Epithelial cell of esophagus (primary cell): ENCODE results near the gene TDP1.

ENCODE experiments used
- DNase-seq: peaks from one replicate; pipeline ENCODE4 v3.0.0; 2010; ENCODE audit warnings: low read depth
- H3K4me3 ChIP-seq: 2 replicates; pipeline ENCODE4 v1.5.1; 2011; ENCODE audit warnings: mild to moderate bottlenecking, low read length, control low read depth
- CTCF ChIP-seq: IDR thresholded peaks from 2 replicates; pipeline ENCODE4 v1.5.1; 2011; ENCODE audit warnings: low read depth, mild to moderate bottlenecking, low read length, control low read depth, inconsistent platforms; ENCODE audit not compliant: insufficient read depth; ENCODE audit errors: missing control alignments

TDP1 gene

GRCh38 chr14:90000935-90001334, 45.2 kb downstream of the TDP1 start:
- no peak for DNase-seq
- no peak for TF ChIP-seq CTCF
- H3K4me3 ChIP-seq: no peak overlapping the region

- H3K4me3 ChIP-seq: no peak overlapping the region
- no peak for TF ChIP-seq CTCF
- no peak for DNase-seq
Measured at GRCh38 chr14:90003526-90004307, 48.0 kb downstream of the TDP1 start.

- DNase-seq: no peak
- no peak overlapping the region for H3K4me3 ChIP-seq
- TF ChIP-seq CTCF: no peak
Measured at GRCh38 chr14:90005441-90005840, 49.7 kb downstream of the TDP1 start.

GRCh38 chr14:90005939-90006530, 50.3 kb downstream of the TDP1 start:
- no peak overlapping the region for H3K4me3 ChIP-seq
- TF ChIP-seq CTCF: no peak
- DNase-seq: no peak

GRCh38 chr14:90017371-90017770, 61.6 kb downstream of the TDP1 start:
- DNase-seq: no peak
- H3K4me3 ChIP-seq: no peak overlapping the region

GRCh38 chr14:90019824-90020523, 64.2 kb downstream of the TDP1 start:
- no peak for DNase-seq
- H3K4me3 ChIP-seq: no peak overlapping the region
- TF ChIP-seq CTCF: no peak

More at GRCh38 chr14:90017371-90017770, 61.6 kb downstream of the TDP1 start:
- TF ChIP-seq CTCF: no peak
